SU-DHL-6 (cell line): Measurements from ENCODE around the gene WFDC12.
A peak's percentile ranks its signal among the peaks of the same experiment; 100 is the strongest.

Source experiments
- H2AFZ ChIP-seq: fragments of 200-600 bp; sonication (generic); 2 replicates; pipeline ENCODE4 v1.6.1; 2014; ENCODE audit warnings: low read depth, mild to moderate bottlenecking, moderate library complexity, mixed read lengths, antibody characterized with exemption, low read length; ENCODE audit not compliant: severe bottlenecking
- H3F3A ChIP-seq: fragments of 200-600 bp; shearing (Covaris generic); 2 replicates; pipeline ENCODE4 v1.6.0; 2016; ENCODE audit warnings: antibody characterized with exemption, mild to moderate bottlenecking; ENCODE audit not compliant: insufficient read depth
- H3K27ac ChIP-seq: fragments of 200-600 bp; sonication (generic); 2 replicates; pipeline ENCODE4 v1.5.1; 2016; ENCODE audit warnings: low read depth, mild to moderate bottlenecking, low read length, moderate library complexity, mixed read lengths
- H3K27me3 ChIP-seq: fragments of 200-600 bp; sonication (generic), shearing (Covaris generic); 2 replicates; pipeline ENCODE4 v1.6.0; 2014; ENCODE audit warnings: mild to moderate bottlenecking, low read length
- H3K36me3 ChIP-seq: fragments of 200-600 bp; sonication (generic); 2 replicates; pipeline ENCODE4 v1.6.1; 2014; ENCODE audit warnings: mild to moderate bottlenecking, low read length, mixed read lengths
- H3K4me2 ChIP-seq: fragments of 300-600, 200-600 bp; shearing (Covaris generic), sonication (generic); 2 replicates; pipeline ENCODE4 v1.6.0; 2014; ENCODE audit warnings: low read length, low read depth, mild to moderate bottlenecking; ENCODE audit not compliant: poor library complexity, severe bottlenecking
- H3K4me3 ChIP-seq: fragments of 200-600 bp; sonication (generic); 2 replicates; pipeline ENCODE4 v1.5.1; 2014; ENCODE audit warnings: antibody characterized with exemption, low read length, mild to moderate bottlenecking, mixed read lengths; ENCODE audit not compliant: insufficient read depth, poor library complexity, severe bottlenecking
- H3K79me2 ChIP-seq: fragments of 200-600 bp; sonication (generic); 2 replicates; pipeline ENCODE4 v1.6.1; 2014; ENCODE audit warnings: mild to moderate bottlenecking, low read length, moderate library complexity; ENCODE audit not compliant: insufficient read depth
- H3K9ac ChIP-seq: fragments of 200-600 bp; sonication (generic); 2 replicates; pipeline ENCODE4 v1.7.0; 2014; ENCODE audit warnings: mild to moderate bottlenecking, low read length
- H3K9me2 ChIP-seq: fragments of 200-600 bp; sonication (generic); replicated peaks from 2 replicates; pipeline ENCODE4 v1.6.1; 2014; ENCODE audit warnings: low read length; ENCODE audit not compliant: insufficient read depth
- H3K9me3 ChIP-seq: fragments of 200-600 bp; sonication (generic); 2 replicates; pipeline ENCODE4 v1.6.1; 2014; ENCODE audit warnings: low read length, mixed read lengths; ENCODE audit not compliant: insufficient read depth
- H4K20me1 ChIP-seq: fragments of 200-600 bp; sonication (generic); 2 replicates; pipeline ENCODE4 v1.6.1; 2014; ENCODE audit warnings: low read depth, mild to moderate bottlenecking, antibody characterized with exemption, low read length, moderate library complexity, mixed read lengths
- CTCF ChIP-seq: fragments of 200-600 bp; sonication (generic); IDR thresholded peaks from one replicate; pipeline ENCODE4 v1.5.1; 2017; ENCODE audit warnings: antibody characterized with exemption, mild to moderate bottlenecking, low read length, moderate library complexity; ENCODE audit not compliant: insufficient read depth, poor library complexity, severe bottlenecking
- EZH2phosphoT487 ChIP-seq: fragments of 200-600 bp; sonication (generic), shearing (Covaris generic); conservative IDR thresholded peaks from 2 replicates; pipeline ENCODE4 v1.6.1; 2018; ENCODE audit warnings: mild to moderate bottlenecking, antibody characterized with exemption, low read length, moderate library complexity, mixed read lengths

WFDC12 gene

GRCh38 chr20:45080867-45081624 lies 43.2 kb downstream of the WFDC12 start:
- Histone ChIP-seq H4K20me1 (no peaks in the 10 kb centered on the region), H3K9me2 (no peaks in the 10 kb centered on the region), H2AFZ (no peak overlapping the region), H3F3A (no peaks in the 10 kb centered on the region), H3K9me3 (no peaks in the 10 kb centered on the region), H3K27ac (no peak overlapping the region), H3K79me2 (no peaks in the 10 kb centered on the region), H3K9ac (no peak overlapping the region), H3K4me3 (no peak overlapping the region), H3K4me2 (no peak overlapping the region), H3K36me3 (peaks cover 54% of the 10 kb centered on the region), H3K27me3 (no peaks in the 10 kb centered on the region)
- TF ChIP-seq CTCF (peak; percentile 14), EZH2phosphoT487 (no peak)

GRCh38 chr20:45077559-45077958 lies 46.7 kb downstream of the WFDC12 start:
- Histone ChIP-seq H3K36me3 (peaks cover 62% of the 10 kb centered on the region), H3K9me3 (no peaks in the 10 kb centered on the region), H2AFZ (no peak overlapping the region), H3K4me2 (no peak overlapping the region), H4K20me1 (no peaks in the 10 kb centered on the region), H3K9me2 (no peaks in the 10 kb centered on the region), H3K27me3 (no peaks in the 10 kb centered on the region), H3K4me3 (no peak overlapping the region), H3F3A (no peaks in the 10 kb centered on the region), H3K79me2 (peaks cover 2% of the 10 kb centered on the region; the same call in 1 of the 2 replicates), H3K9ac (no peak overlapping the region), H3K27ac (no peak overlapping the region)
- TF ChIP-seq EZH2phosphoT487 (no peak), CTCF (no peak)
